HepG2 (cell line): ENCODE data around the gene SLC2A2. TPM values are rescaled to one million over a fixed set of nuclear protein-coding genes. Genes with fewer than 3 reads are reported as not detected.

Experiments used
- ATRX ChIP-seq: sonication (generic); formaldehyde crosslinking; IDR thresholded peaks from 2 replicates; pipeline ENCODE4 v1.4.0; 2020; ENCODE audit warnings: missing genetic modification reagents, borderline replicate concordance
- EHMT2 ChIP-seq: fragments of 200-600 bp; sonication (generic); IDR thresholded peaks from 2 replicates; pipeline ENCODE4 v1.7.0; 2017; ENCODE audit warnings: antibody characterized with exemption, low read depth, low read length, borderline replicate concordance
- FOXC1 ChIP-seq: sonication (generic); formaldehyde crosslinking; IDR thresholded peaks from 2 replicates; pipeline ENCODE4 v1.8.0; 2022; ENCODE audit warnings: mild to moderate bottlenecking, missing genetic modification reagents, borderline replicate concordance
- GTF3A ChIP-seq: sonication (generic); formaldehyde crosslinking; conservative IDR thresholded peaks from 2 replicates; pipeline ENCODE4 v1.4.0; 2020; ENCODE audit warnings: mild to moderate bottlenecking, missing genetic modification reagents
- HOMEZ ChIP-seq: IDR thresholded peaks from 2 replicates; pipeline ENCODE4 v1.6.1; 2016; ENCODE audit warnings: low read depth
- KDM1A ChIP-seq: IDR thresholded peaks from 2 replicates; pipeline ENCODE4 v1.6.1; 2016; ENCODE audit warnings: missing compliant biosample characterization
- MTA3 ChIP-seq: sonication (generic); formaldehyde crosslinking; IDR thresholded peaks from 2 replicates; pipeline ENCODE4 v1.4.0; 2020; ENCODE audit warnings: missing genetic modification reagents
- NRL ChIP-seq: sonication (generic); formaldehyde crosslinking; IDR thresholded peaks from 2 replicates; pipeline ENCODE4 v1.5.0; 2020; ENCODE audit warnings: missing genetic modification reagents, mild to moderate bottlenecking, moderate library complexity, borderline replicate concordance
- PHF5A ChIP-seq: IDR thresholded peaks from one replicate; pipeline ENCODE4 v1.6.1; 2018; ENCODE audit warnings: low read depth, missing genetic modification reagents; ENCODE audit not compliant: unreplicated experiment
- SAFB2 ChIP-seq: sonication (generic); formaldehyde crosslinking; IDR thresholded peaks from 2 replicates; pipeline ENCODE4 v1.5.1; 2020; ENCODE audit warnings: missing genetic modification reagents, low read depth, mild to moderate bottlenecking, borderline replicate concordance
- SSRP1 ChIP-seq: IDR thresholded peaks from 2 replicates; pipeline ENCODE4 v1.6.1; 2016; ENCODE audit warnings: control low read depth
- SYNCRIP ChIP-seq: fragments of 200-400 bp; formaldehyde crosslinking; IDR thresholded peaks from 2 replicates; pipeline ENCODE4 v1.6.1; 2018; ENCODE audit warnings: mild to moderate bottlenecking, low read depth, low read length; ENCODE audit not compliant: insufficient read depth
- TFE3 ChIP-seq: IDR thresholded peaks from 2 replicates; pipeline ENCODE4 v1.6.1; 2016
- ZBTB26 ChIP-seq: IDR thresholded peaks from 2 replicates; pipeline ENCODE4 v1.6.1; 2016; ENCODE audit warnings: missing compliant biosample characterization, missing genetic modification reagents, borderline replicate concordance
- ZBTB8A ChIP-seq: sonication (generic); formaldehyde crosslinking; IDR thresholded peaks from 2 replicates; pipeline ENCODE4 v1.4.0; 2020; ENCODE audit warnings: mild to moderate bottlenecking, low read depth, missing genetic modification reagents, borderline replicate concordance
- ZEB1 ChIP-seq: IDR thresholded peaks from 2 replicates; pipeline ENCODE4 v1.6.1; 2012; ENCODE audit warnings: mild to moderate bottlenecking, low read depth, inconsistent platforms; ENCODE audit not compliant: insufficient replicate concordance
- ZKSCAN8 ChIP-seq: IDR thresholded peaks from 2 replicates; pipeline ENCODE4 v1.6.1; 2016; ENCODE audit warnings: borderline replicate concordance, missing genetic modification reagents, missing compliant biosample characterization
- ZMYM4 ChIP-seq: sonication (generic); formaldehyde crosslinking; IDR thresholded peaks from 2 replicates; pipeline ENCODE4 v1.8.1; 2023; ENCODE audit warnings: mild to moderate bottlenecking, missing genetic modification reagents
- ZNF296 ChIP-seq: sonication (generic); formaldehyde crosslinking; conservative IDR thresholded peaks from 2 replicates; pipeline ENCODE4 v1.5.0; 2020; ENCODE audit warnings: mild to moderate bottlenecking, missing genetic modification reagents
- ZNF710 ChIP-seq: sonication (generic); formaldehyde crosslinking; IDR thresholded peaks from 2 replicates; pipeline ENCODE4 v1.5.0; 2020; ENCODE audit warnings: mild to moderate bottlenecking, missing genetic modification reagents, borderline replicate concordance
- ZNF781 ChIP-seq: sonication (generic); formaldehyde crosslinking; IDR thresholded peaks from 2 replicates; pipeline ENCODE4 v1.5.1; 2020; ENCODE audit warnings: borderline replicate concordance, mild to moderate bottlenecking, missing genetic modification reagents; ENCODE audit errors: not compliant biosample characterization
- polyA plus RNA-seq, 8 experiments: library from polyadenylated mRNA; depleted of rRNA in 3 of 8; stranded (reverse) in 7 of 8; unstranded in 1 of 8; fragments of >200 nt; fragmentation: Illumina TruSeq in 4 of 8; extraction: Trizol in 4 of 8; gene quantifications; 2 replicates each; pipeline versions ENCODE4 v1.2.1 to v1.2.3, GENCODE V29; 2011 to 2016; ENCODE audit warnings: low read depth in 4 of 8, missing spikeins in 1 of 8, mixed read lengths in 1 of 8; ENCODE audit not compliant: insufficient read depth in 1 of 8
- total RNA-seq, 5 experiments: library from RNA; depleted of rRNA; stranded (reverse); fragments of >200 nt; fragmentation: Illumina TruSeq; extraction: Trizol; gene quantifications; 2 replicates each; pipeline ENCODE4 v1.2.3, GENCODE V29; 2016; ENCODE audit warnings: low read depth in 1 of 5

The SLC2A2 gene
- total and polyA plus RNA-seq, 2 of the 13 experiments (the other 11 are each of a cell fraction or from before 2014, with no cell fraction given), result 19.5 to 23.2 TPM

GRCh38 chr3:171044835-171045793, 18.6 kb upstream of the SLC2A2 start (continued):
- no peak for TF ChIP-seq SAFB2 (CRISPR knock-in tag)
- TF ChIP-seq SSRP1 (CRISPR knock-in tag), result peak; percentile 59; the same call in 1 of the 2 replicates
- no peak for TF ChIP-seq NRL
- no peak for TF ChIP-seq ZNF781 (CRISPR knock-in tag)
- peak; percentile 98 for TF ChIP-seq HOMEZ (CRISPR knock-in tag)
- peak; percentile 87 for TF ChIP-seq ZKSCAN8 (CRISPR knock-in tag)
- no peak for TF ChIP-seq ZEB1
- no peak for TF ChIP-seq SYNCRIP
- TF ChIP-seq ZNF710, result peak; percentile 89
- TF ChIP-seq ZNF296 (CRISPR knock-in tag), result no peak
- TF ChIP-seq MTA3 (CRISPR knock-in tag), result no peak
- TF ChIP-seq EHMT2, result peak; percentile 81; the same call in 1 of the 2 replicates
- peak; percentile 98 for TF ChIP-seq ZMYM4 (CRISPR knock-in tag)
- TF ChIP-seq ZBTB8A (CRISPR knock-in tag), result no peak
- TF ChIP-seq PHF5A, result peak; percentile 94
- peak; percentile 54; the same call in 1 of the 2 replicates for TF ChIP-seq FOXC1 (CRISPR knock-in tag)
- no peak for TF ChIP-seq ATRX (CRISPR knock-in tag)
- peak; percentile 87 for TF ChIP-seq KDM1A
- peak; percentile 98 for TF ChIP-seq TFE3 (CRISPR knock-in tag)
- peak; percentile 68 for TF ChIP-seq ZBTB26
- TF ChIP-seq GTF3A (CRISPR knock-in tag), result 0 out of 2 replicates have a peak, but pooled peaks have one; percentile 56
